ENCODE data around the gene ANKDD1B.
"Not testable (repeated sequence)": the region's sequence is repeated elsewhere in the genome, so short reads cannot be mapped to it uniquely, and the experiment has no call there.

The ANKDD1B gene

DNA sequence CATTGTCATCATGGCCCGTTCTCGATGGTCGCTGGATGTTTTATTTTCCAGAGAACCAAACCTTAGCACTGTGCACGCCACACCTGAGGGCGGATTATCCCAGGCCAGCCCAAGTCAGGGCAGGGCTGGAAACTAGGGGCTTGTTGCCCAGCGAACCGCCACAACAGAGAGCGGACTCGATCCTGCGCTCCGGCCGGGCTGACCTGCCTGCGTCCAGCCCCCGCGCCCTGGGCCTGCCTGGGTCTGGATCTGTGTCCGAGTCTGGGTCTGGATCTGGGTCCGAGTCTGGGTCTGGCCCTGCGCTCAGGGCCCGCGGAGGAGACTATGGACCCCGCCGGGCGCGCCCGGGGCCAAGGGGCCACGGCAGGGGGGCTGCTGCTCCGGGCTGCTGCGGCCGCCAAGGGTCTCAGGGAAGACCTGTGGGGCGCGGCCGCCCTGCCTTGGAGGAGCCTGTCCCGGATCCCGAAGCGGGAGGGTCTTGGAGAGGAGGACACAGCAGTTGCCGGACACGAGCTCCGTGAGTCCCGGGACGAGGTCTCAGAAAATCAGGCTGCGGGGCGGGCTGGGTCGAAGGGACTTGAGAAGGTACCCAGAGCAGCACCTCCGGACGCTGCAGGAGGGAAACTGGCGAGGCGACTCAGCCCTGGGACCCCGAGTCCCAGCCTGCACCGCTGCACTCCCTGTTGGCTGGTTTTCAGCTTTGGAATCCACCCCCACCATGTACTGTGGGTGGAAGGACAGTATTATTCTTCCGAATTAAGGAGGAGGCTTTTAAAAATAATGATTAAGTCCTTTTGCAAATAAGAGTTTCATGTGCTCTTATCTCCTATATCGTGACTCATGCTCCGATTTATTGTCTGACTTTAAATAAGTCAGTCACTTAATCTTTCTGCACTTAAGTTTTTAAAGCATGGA, at the start of gene ANKDD1B:
ANKDD1B (plus strand) TSS at position 143 of the 915 bp plus-strand sequence; CDS start at position 325, 182 bp downstream.
- DNase-seq (ENCODE audit: low spot score) = peak; percentile 34

DNA sequence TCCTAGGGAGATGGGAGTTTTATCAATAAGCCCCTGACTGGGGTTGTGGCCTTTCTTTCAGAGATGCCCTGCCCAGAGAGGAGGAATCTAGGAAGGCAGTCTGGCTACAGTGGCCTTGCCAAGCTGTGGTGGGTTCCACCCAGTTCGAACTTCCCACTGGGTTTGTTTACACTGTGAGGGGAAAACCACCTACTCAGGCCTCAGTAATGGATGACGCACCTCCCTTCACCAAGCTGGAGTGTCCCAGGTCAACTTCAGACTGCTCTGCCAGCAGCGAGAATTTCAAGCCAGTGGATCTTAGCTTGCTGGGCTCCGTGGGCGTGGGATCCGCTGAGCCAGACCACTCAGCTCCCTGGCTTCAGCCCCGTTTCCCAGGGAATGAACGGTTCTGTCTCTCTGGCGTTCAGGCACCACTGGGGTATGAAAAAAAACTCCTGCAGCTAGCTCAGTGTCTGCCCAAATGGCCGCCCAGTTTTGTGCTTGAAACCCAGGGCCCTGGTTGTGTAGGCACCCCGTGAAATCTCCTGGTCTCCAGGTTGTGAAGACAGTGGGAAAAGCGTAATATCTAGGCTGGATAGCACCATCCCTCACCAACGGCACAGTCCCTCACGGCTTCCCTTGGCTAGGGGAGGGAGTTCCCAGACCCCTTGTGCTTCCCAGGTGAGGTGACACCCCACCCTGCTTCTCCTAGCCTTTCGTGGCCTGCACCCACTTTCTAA, 45.1 kb upstream of the ANKDD1B start:
- peak; percentile 73 for DNase-seq (ENCODE audit: low spot score)

- DNase-seq (ENCODE audit: low spot score) = peak; percentile 86
These were observed 44.4 kb upstream of the ANKDD1B start for GRCh38 chr5:75566710-75567309.

GRCh38 chr5:75567710-75568109, 43.5 kb upstream of the ANKDD1B start:
- no peak for DNase-seq (ENCODE audit: low spot score)

GRCh38 chr5:75568202-75568601, 43.1 kb upstream of the ANKDD1B start:
- DNase-seq (ENCODE audit: low spot score) = no peak

GRCh38 chr5:75571547-75571946, 39.7 kb upstream of the ANKDD1B start:
- no peak for DNase-seq (ENCODE audit: low spot score)

GRCh38 chr5:75574791-75575190, 36.5 kb upstream of the ANKDD1B start:
- DNase-seq (ENCODE audit: low spot score) = no peak

DNA sequence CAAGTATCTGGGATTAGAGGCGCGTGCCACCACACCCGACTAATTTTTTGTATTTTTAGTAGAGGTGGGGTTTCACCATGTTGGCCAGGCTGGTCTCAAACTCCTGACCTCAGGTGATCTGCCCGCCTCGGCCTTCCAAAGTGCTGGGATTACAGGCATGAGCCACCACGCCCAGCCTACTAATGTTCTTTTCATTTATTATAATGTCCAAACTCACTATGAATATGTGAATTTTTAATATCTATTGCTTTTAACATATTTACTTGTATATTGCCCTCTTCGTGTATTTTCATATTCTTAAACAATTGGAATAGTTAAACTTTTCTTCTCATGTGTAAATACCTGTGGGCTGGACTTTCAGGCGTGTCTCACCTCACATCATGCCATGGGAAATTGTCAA, 33.0 kb upstream of the ANKDD1B start:
- not testable (repeated sequence) for DNase-seq (ENCODE audit: low spot score)

- no peak for DNase-seq (ENCODE audit: low spot score)
These were observed 26.6 kb upstream of the ANKDD1B start for GRCh38 chr5:75584641-75585040.

GRCh38 chr5:75588666-75589065, 22.6 kb upstream of the ANKDD1B start:
- DNase-seq (ENCODE audit: low spot score) = no peak

GRCh38 chr5:75600535-75600934, 10.7 kb upstream of the ANKDD1B start:
- DNase-seq (ENCODE audit: low spot score) = no peak

DNA sequence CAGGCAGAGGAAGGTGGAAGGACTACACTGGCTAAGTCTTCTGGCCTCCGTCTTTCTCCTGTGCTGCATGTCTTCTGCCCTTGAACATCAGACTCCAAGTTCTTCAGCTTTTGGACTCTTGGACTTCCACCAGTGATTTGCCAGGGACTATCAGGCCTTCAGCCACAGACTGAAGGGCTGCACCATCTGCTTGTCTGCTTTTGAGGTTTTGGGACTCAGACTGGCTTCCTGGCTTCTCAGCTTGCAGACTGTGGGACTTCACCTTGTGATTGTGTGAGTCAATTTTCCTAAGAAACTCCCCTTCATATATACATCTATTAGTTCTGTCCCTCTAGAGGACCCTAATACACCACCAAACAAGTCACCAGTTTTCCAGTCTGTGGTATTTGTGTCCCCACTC, 9.7 kb upstream of the ANKDD1B start:
- DNase-seq (ENCODE audit: low spot score) = no peak

- no peak for DNase-seq (ENCODE audit: low spot score)
These were observed 9.3 kb upstream of the ANKDD1B start for GRCh38 chr5:75601996-75602395.

GRCh38 chr5:75603371-75603770, 7.9 kb upstream of the ANKDD1B start:
- DNase-seq (ENCODE audit: low spot score) = no peak

DNA sequence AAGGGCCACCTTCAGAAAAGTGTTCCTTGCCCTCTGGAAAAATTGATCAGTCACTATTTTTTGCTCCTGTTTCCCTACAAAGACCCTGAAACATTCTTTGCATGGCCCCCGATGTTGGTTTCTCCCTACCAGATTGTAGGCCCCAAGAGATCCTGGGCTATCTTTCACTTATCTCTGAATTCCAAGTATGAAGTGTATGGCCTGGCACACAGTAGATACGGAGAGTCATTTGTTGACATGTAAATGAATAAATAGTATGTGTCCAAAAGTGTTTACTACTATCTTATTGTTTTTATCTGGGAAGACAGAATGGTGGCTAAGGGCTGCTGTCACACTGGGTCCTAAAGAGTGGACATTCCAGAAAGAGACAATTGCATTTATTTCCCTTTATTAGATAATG, 7.4 kb upstream of the ANKDD1B start:
- no peak for DNase-seq (ENCODE audit: low spot score)

GRCh38 chr5:75607341-75607740, 3.9 kb upstream of the ANKDD1B start:
- not testable (repeated sequence) for DNase-seq (ENCODE audit: low spot score)

- no peak for DNase-seq (ENCODE audit: low spot score)
These were observed 2.4 kb upstream of the ANKDD1B start for GRCh38 chr5:75608870-75609269.

- peak; percentile 41 for DNase-seq (ENCODE audit: low spot score)
These were observed 1.1 kb upstream of the ANKDD1B start for GRCh38 chr5:75610201-75610600.

GRCh38 chr5:75610859-75611310, 368 bp upstream of the ANKDD1B start:
- peak; percentile 50 for DNase-seq (ENCODE audit: low spot score)

DNA sequence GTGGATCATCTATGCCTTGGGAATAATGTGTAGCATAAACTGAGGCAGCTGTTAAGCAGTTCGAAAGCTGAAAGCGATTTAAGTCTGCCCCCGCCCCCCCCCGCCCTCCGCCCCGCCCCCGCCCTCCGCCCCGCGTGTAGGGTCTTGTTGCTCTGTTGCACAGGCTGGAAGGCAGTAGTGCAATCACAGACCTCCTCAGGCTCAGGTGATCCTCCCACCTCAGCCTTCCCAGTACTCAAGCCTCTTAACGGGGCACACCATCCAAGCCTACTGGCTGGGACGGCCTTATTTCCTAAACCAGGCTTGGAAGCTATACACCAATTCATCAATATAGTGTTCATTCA, 945 bp downstream of the ANKDD1B start:
- DNase-seq (ENCODE audit: low spot score) = no peak

- no peak for DNase-seq (ENCODE audit: low spot score)
These were observed 1.6 kb downstream of the ANKDD1B start for GRCh38 chr5:75612901-75613300.

DNA sequence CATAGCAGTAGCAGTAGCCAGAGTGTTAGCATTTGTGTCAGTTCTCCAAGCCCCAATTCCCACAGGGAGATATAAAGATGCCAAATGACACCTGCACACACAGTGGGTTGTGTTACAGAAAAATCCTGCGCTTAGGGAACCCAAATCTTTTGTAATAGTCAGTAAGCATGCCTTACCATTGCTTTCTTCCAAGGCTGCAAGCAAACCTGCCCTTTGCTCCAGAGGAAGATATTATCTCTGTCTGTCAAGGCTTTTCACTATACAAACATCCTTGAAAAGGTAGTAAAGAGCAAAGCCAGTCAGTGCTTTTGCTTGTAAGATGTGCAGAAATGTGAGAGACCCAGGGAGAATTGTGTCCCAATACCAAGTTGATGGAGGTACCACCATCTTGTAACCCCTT, 2.9 kb downstream of the ANKDD1B start:
- DNase-seq (ENCODE audit: low spot score) = no peak

- no peak for DNase-seq (ENCODE audit: low spot score)
These were observed 5.2 kb downstream of the ANKDD1B start for GRCh38 chr5:75616371-75616881.
